ENCODE data around the gene CHMP2A.

The CHMP2A gene

DNA sequence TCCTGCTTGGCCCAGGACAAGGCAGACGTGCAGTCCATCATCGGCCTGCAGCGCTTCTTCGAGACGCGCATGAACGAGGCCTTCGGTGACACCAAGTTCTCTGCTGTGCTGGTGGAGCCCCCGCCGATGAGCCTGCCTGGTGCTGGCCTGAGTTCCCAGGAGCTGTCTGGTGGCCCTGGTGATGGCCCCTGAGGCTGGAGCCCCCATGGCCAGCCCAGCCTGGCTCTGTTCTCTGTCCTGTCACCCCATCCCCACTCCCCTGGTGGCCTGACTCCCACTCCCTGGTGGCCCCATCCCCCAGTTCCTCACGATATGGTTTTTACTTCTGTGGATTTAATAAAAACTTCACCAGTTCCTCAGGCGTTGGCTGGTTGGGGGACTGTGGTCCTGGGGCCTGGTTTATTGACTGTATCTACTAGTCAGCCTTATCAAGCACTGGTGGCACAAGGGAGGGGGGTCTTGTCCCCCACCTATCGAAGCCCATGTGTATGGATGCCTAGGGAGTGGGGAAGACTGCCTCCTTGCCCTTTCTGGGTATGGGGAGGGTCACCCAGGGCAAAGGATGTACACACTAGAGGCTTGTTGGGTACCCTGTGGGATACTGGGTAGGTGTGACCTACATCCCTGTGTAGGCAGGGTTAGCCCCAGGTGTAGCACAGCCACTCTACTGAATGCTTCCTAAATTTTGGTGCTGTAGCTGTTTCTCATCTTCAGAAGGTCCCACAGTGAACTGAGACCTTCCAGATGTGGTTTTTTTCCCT lies 4.4 kb downstream of the CHMP2A start:
- H3K9me2 ChIP-seq (replicated peaks; ENCODE audit: low read depth, low read length), result no peaks in the 10 kb centered on the region
- H3K36me3 ChIP-seq (ENCODE audit: insufficient read depth, low read length), result peaks cover 68% of the 10 kb centered on the region
- TF ChIP-seq EZH2phosphoT487 (IDR thresholded peaks at IDR 0.05; ENCODE audit: borderline replicate concordance), result no peak
- TF ChIP-seq, protein P1, sequence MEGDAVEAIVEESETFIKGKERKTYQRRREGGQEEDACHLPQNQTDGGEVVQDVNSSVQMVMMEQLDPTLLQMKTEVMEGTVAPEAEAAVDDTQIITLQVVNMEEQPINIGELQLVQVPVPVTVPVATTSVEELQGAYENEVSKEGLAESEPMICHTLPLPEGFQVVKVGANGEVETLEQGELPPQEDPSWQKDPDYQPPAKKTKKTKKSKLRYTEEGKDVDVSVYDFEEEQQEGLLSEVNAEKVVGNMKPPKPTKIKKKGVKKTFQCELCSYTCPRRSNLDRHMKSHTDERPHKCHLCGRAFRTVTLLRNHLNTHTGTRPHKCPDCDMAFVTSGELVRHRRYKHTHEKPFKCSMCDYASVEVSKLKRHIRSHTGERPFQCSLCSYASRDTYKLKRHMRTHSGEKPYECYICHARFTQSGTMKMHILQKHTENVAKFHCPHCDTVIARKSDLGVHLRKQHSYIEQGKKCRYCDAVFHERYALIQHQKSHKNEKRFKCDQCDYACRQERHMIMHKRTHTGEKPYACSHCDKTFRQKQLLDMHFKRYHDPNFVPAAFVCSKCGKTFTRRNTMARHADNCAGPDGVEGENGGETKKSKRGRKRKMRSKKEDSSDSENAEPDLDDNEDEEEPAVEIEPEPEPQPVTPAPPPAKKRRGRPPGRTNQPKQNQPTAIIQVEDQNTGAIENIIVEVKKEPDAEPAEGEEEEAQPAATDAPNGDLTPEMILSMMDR (conservative IDR thresholded peaks at IDR 0.05; ENCODE audit: low read length), result no peak
- no peaks in the 10 kb centered on the region for H3K27me3 ChIP-seq (ENCODE audit: insufficient read depth, low read length, poor library complexity, severe bottlenecking)
- peaks cover 25% of the 10 kb centered on the region; the same call in 1 of the 2 replicates for H3F3A ChIP-seq (ENCODE audit: low read depth)
- H4K20me1 ChIP-seq (ENCODE audit: insufficient read depth, low read length, poor library complexity, severe bottlenecking), result peaks cover 88% of the 10 kb centered on the region
- no peaks in the 10 kb centered on the region for H3K9me3 ChIP-seq (ENCODE audit: insufficient read depth, low read depth, low read length)
- no peak overlapping the region for H2AFZ ChIP-seq (ENCODE audit: low read length)
- peaks cover 92% of the 10 kb centered on the region for H3K79me2 ChIP-seq (ENCODE audit: insufficient read depth, low read length)
- no peak overlapping the region for H3K9ac ChIP-seq (ENCODE audit: low read depth, low read length, poor library complexity, severe bottlenecking)
- H3K4me1 ChIP-seq (ENCODE audit: insufficient read depth, low read length, poor library complexity, severe bottlenecking), result peaks cover 37% of the 10 kb centered on the region
- no peak overlapping the region for H3K4me3 ChIP-seq (ENCODE audit: low read length, poor library complexity, severe bottlenecking)
- H3K4me2 ChIP-seq (ENCODE audit: low read depth, low read length, poor library complexity, severe bottlenecking), result no peak overlapping the region

DNA sequence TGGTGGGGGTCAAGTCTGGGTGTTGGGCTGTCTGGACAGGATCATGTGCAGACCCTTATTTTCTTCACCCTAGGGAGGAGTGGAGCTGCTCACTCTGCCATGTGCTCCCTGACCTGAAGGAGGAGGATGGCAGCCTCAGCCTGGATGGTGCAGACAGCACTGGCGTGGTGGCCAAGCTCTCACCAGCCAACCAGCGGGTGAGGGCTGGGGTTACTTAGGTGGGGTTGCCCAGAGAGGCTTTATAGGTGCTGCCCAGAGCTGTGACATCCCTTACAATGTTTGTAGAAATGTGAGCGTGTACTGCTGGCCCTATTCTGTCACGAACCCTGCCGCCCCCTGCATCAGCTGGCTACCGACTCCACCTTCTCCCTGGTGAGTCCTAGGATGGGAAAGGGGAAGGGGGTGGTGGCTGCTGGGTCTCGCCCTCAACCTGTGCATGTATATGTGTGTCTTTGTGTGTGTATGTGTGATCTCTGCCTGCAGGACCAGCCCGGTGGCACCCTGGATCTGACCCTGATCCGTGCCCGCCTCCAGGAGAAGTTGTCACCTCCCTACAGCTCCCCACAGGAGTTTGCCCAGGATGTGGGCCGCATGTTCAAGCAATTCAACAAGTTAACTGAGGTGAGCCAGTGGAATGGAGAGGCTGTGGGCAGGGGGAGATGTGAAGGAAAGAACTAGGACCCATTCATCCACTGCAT lies 5.1 kb downstream of the CHMP2A start:
- no peaks in the 10 kb centered on the region for H3K9me3 ChIP-seq (ENCODE audit: insufficient read depth, low read depth, low read length)
- peaks cover 70% of the 10 kb centered on the region for H3K36me3 ChIP-seq (ENCODE audit: insufficient read depth, low read length)
- no peak overlapping the region for H2AFZ ChIP-seq (ENCODE audit: low read length)
- H3K79me2 ChIP-seq (ENCODE audit: insufficient read depth, low read length), result peaks cover 96% of the 10 kb centered on the region
- peaks cover 20% of the 10 kb centered on the region; the same call in 1 of the 2 replicates for H3F3A ChIP-seq (ENCODE audit: low read depth)
- peaks cover 37% of the 10 kb centered on the region for H3K4me1 ChIP-seq (ENCODE audit: insufficient read depth, low read length, poor library complexity, severe bottlenecking)
- H3K9me2 ChIP-seq (replicated peaks; ENCODE audit: low read depth, low read length), result no peaks in the 10 kb centered on the region
- no peaks in the 10 kb centered on the region for H3K27me3 ChIP-seq (ENCODE audit: insufficient read depth, low read length, poor library complexity, severe bottlenecking)
- no peak overlapping the region for H3K4me3 ChIP-seq (ENCODE audit: low read length, poor library complexity, severe bottlenecking)
- peaks cover 92% of the 10 kb centered on the region for H4K20me1 ChIP-seq (ENCODE audit: insufficient read depth, low read length, poor library complexity, severe bottlenecking)
- no peak for TF ChIP-seq EZH2phosphoT487 (IDR thresholded peaks at IDR 0.05; ENCODE audit: borderline replicate concordance)
- TF ChIP-seq, protein P1 (conservative IDR thresholded peaks at IDR 0.05; ENCODE audit: low read length), result no peak
- H3K9ac ChIP-seq (ENCODE audit: low read depth, low read length, poor library complexity, severe bottlenecking), result no peak overlapping the region
- H3K4me2 ChIP-seq (ENCODE audit: low read depth, low read length, poor library complexity, severe bottlenecking), result peak overlapping the region; percentile 35

DNA sequence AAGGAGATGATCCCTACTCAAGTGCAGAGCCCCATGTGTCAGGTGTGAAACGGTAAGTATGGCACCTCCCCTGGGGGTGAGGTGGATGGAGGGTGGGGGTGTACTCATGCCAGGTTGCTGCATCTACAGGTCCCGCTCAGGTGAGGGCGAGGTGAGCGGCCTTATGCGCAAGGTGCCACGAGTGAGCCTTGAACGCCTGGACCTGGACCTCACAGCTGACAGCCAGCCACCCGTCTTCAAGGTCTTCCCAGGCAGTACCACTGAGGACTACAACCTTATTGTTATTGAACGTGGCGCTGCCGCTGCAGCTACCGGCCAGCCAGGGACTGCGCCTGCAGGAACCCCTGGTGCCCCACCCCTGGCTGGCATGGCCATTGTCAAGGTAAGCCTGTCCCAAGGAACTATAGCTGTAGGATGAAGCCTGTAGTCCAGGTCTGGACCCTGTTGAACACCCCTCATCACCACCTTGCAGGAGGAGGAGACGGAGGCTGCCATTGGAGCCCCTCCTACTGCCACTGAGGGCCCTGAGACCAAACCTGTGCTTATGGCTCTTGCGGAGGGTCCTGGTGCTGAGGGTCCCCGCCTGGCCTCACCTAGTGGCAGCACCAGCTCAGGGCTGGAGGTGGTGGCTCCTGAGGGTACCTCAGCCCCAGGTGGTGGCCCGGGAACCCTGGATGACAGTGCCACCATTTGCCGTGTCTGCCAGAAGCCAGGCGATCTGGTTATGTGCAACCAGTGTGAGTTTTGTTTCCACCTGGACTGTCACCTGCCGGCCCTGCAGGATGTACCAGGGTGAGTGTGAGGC lies 5.8 kb downstream of the CHMP2A start:
- H3K9ac ChIP-seq (ENCODE audit: low read depth, low read length, poor library complexity, severe bottlenecking), result no peak overlapping the region
- H3F3A ChIP-seq (ENCODE audit: low read depth), result peaks cover 15% of the 10 kb centered on the region; the same call in 1 of the 2 replicates
- no peak for TF ChIP-seq EZH2phosphoT487 (IDR thresholded peaks at IDR 0.05; ENCODE audit: borderline replicate concordance)
- H3K79me2 ChIP-seq (ENCODE audit: insufficient read depth, low read length), result peaks cover 94% of the 10 kb centered on the region
- peaks cover 33% of the 10 kb centered on the region for H3K4me1 ChIP-seq (ENCODE audit: insufficient read depth, low read length, poor library complexity, severe bottlenecking)
- H3K36me3 ChIP-seq (ENCODE audit: insufficient read depth, low read length), result peaks cover 70% of the 10 kb centered on the region
- H2AFZ ChIP-seq (ENCODE audit: low read length), result no peak overlapping the region
- no peaks in the 10 kb centered on the region for H3K9me3 ChIP-seq (ENCODE audit: insufficient read depth, low read depth, low read length)
- H3K4me2 ChIP-seq (ENCODE audit: low read depth, low read length, poor library complexity, severe bottlenecking), result peak overlapping the region; percentile 35
- H3K27me3 ChIP-seq (ENCODE audit: insufficient read depth, low read length, poor library complexity, severe bottlenecking), result no peaks in the 10 kb centered on the region
- no peak overlapping the region for H3K4me3 ChIP-seq (ENCODE audit: low read length, poor library complexity, severe bottlenecking)
- no peaks in the 10 kb centered on the region for H3K9me2 ChIP-seq (replicated peaks; ENCODE audit: low read depth, low read length)
- peaks cover 87% of the 10 kb centered on the region for H4K20me1 ChIP-seq (ENCODE audit: insufficient read depth, low read length, poor library complexity, severe bottlenecking)

Data from Loucy (cell line).